Fibroblast of lung (primary cell): Measurements from ENCODE around the gene PZP.

Experiments used
- CTCF ChIP-seq, 2 donors: IDR thresholded peaks in 1 of 2; conservative IDR thresholded peaks in 1 of 2; 1 replicate in 1 of 2; 2 replicates in 1 of 2; pipeline ENCODE4 v1.5.1; 2011 to 2012; ENCODE audit warnings: low read length in 2 of 2, control low read depth in 1 of 2, inconsistent platforms in 1 of 2, low read depth in 1 of 2, mild to moderate bottlenecking in 1 of 2
- EZH2 ChIP-seq: IDR thresholded peaks from 2 replicates; pipeline ENCODE4 v1.5.1; 2012; ENCODE audit warnings: low read length, control low read depth, mild to moderate bottlenecking; ENCODE audit errors: missing control alignments

GRCh38 chr12:9211687-9212086 lies 3.5 kb upstream of the PZP start:
- TF ChIP-seq CTCF (conservative IDR thresholded peaks at IDR 0.05 in 1 of 2, IDR thresholded peaks at IDR 0.05 in 1 of 2; ENCODE audit: low read depth in 1 of 2, low read length in 2 of 2) (no peak), EZH2 (no peak)
